ENCODE data around the gene UVRAG.

- TF ChIP-seq CTCF (IDR thresholded peaks at IDR 0.05; ENCODE audit: insufficient read depth, low read length), result no peak
- no peak for TF ChIP-seq GABPA (IDR thresholded peaks at IDR 0.05; ENCODE audit: low read depth)
These were observed 172.0 kb downstream of the UVRAG start for GRCh38 chr11:75986966-75987365.

Data from HL-60 (cell line).